ENCODE measurements around the gene NOTCH1. TPM values are rescaled to one million over a fixed set of nuclear protein-coding genes. Genes with fewer than 3 reads are reported as not detected.

The NOTCH1 gene
- total and polyA plus RNA-seq, 2 of the 4 experiments (the other 2 are of a cell fraction), result 1.8 to 6.0 TPM

DNA sequence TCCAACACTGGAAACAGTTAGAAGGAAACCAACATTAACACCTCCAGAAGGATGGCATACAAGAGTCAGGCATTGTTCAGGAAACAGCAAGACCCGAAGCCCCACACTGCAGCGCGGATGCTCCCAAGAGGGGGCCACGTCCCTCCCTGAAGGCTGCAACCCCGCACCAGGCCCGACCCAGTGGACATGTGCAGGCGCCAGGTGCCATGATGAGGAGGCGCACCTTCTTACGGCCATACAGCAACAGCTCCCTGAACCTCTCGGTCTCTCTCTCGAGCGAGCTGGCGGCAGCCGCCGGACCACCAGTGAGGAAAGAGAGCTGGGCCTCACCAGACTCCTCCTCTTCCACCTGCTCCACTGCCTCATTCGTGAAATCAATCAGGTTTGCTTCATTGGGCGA, 83.2 kb downstream of the NOTCH1 start:
- no peak overlapping the region for H3K23ac ChIP-seq (ENCODE audit: low read depth, low read length)
- ATAC-seq (ENCODE audit: low read depth), result no peak
- no peak overlapping the region for H2BK5ac ChIP-seq (ENCODE audit: low read depth, low read length, poor library complexity, severe bottlenecking)
- no peak for DNase-seq
- H3K4me3 ChIP-seq (ENCODE audit: insufficient read depth, low read depth, low read length), result no peak overlapping the region
- H2AK9ac ChIP-seq (replicated peaks; ENCODE audit: low read depth, low read length, poor library complexity), result peak overlapping the region; percentile 72
- peaks cover 43% of the 10 kb centered on the region for H4K20me1 ChIP-seq (ENCODE audit: insufficient read depth, low read length)
- H4K5ac ChIP-seq (ENCODE audit: low read depth, low read length), result no peak overlapping the region
- H3K4ac ChIP-seq (ENCODE audit: low read depth, low read length), result no peak overlapping the region
- dilution Hi-C loops (cut with HindIII; ENCODE audit: low sequenced_read_pairs, unreplicated experiment) (no loop called here), intact Hi-C loops (cut with micrococcal nuclease) (no loop called here), in situ Hi-C loops (cut with MboI; ENCODE audit: low sequenced_read_pairs) (no loop called here)
- H3K18ac ChIP-seq (ENCODE audit: low read depth, low read length), result no peak overlapping the region
- no peak overlapping the region for H2BK120ac ChIP-seq (ENCODE audit: low read depth, low read length)
- H3K79me1 ChIP-seq (ENCODE audit: low read depth in 1 of 2, low read length in 2 of 2), result peaks cover 22 to 37% of the 10 kb centered on the region in 2 experiments
- WGBS, 2 experiments (ENCODE audit: extremely low coverage in 2 of 2, insufficient read length in 1 of 2), result 97% methylated on average over 11 of the region's 17 CpGs; no CpG with 5 or more reads in 1 of the 2 experiments
- TF ChIP-seq BHLHE40 (IDR thresholded peaks at IDR 0.05; ENCODE audit: low read depth, low read length) (no peak), RAD21 (IDR thresholded peaks at IDR 0.05; ENCODE audit: low read length) (no peak), MAZ (IDR thresholded peaks at IDR 0.05; ENCODE audit: borderline replicate concordance, low read depth, low read length) (no peak), POLR2A (IDR thresholded peaks at IDR 0.05; ENCODE audit: low read depth, low read length) (no peak), NFE2L2 (IDR thresholded peaks at IDR 0.05; ENCODE audit: low read depth, low read length) (no peak), RFX5 (IDR thresholded peaks at IDR 0.05; ENCODE audit: low read depth, low read length) (no peak), RCOR1 (IDR thresholded peaks at IDR 0.05; ENCODE audit: insufficient replicate concordance, low read length) (no peak), CHD1 (IDR thresholded peaks at IDR 0.05; ENCODE audit: low read depth, low read length) (no peak), MXI1 (IDR thresholded peaks at IDR 0.05; ENCODE audit: borderline replicate concordance, low read depth, low read length) (no peak), CEBPB (IDR thresholded peaks at IDR 0.05; ENCODE audit: low read depth, low read length) (no peak), MAFK (IDR thresholded peaks at IDR 0.05; ENCODE audit: low read depth, low read length) (no peak), SMC3 (IDR thresholded peaks at IDR 0.05; ENCODE audit: low read depth, low read length) (no peak), FOS (IDR thresholded peaks at IDR 0.05; ENCODE audit: low read depth, low read length) (no peak)
- TF ChIP-seq, protein P1, sequence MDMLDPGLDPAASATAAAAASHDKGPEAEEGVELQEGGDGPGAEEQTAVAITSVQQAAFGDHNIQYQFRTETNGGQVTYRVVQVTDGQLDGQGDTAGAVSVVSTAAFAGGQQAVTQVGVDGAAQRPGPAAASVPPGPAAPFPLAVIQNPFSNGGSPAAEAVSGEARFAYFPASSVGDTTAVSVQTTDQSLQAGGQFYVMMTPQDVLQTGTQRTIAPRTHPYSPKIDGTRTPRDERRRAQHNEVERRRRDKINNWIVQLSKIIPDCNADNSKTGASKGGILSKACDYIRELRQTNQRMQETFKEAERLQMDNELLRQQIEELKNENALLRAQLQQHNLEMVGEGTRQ (IDR thresholded peaks at IDR 0.05; ENCODE audit: low read depth, low read length), result no peak
- TF ChIP-seq, protein P2, sequence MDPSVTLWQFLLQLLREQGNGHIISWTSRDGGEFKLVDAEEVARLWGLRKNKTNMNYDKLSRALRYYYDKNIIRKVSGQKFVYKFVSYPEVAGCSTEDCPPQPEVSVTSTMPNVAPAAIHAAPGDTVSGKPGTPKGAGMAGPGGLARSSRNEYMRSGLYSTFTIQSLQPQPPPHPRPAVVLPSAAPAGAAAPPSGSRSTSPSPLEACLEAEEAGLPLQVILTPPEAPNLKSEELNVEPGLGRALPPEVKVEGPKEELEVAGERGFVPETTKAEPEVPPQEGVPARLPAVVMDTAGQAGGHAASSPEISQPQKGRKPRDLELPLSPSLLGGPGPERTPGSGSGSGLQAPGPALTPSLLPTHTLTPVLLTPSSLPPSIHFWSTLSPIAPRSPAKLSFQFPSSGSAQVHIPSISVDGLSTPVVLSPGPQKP (IDR thresholded peaks at IDR 0.05; ENCODE audit: borderline replicate concordance, low read depth, low read length), result no peak
- TF ChIP-seq, protein P3, sequence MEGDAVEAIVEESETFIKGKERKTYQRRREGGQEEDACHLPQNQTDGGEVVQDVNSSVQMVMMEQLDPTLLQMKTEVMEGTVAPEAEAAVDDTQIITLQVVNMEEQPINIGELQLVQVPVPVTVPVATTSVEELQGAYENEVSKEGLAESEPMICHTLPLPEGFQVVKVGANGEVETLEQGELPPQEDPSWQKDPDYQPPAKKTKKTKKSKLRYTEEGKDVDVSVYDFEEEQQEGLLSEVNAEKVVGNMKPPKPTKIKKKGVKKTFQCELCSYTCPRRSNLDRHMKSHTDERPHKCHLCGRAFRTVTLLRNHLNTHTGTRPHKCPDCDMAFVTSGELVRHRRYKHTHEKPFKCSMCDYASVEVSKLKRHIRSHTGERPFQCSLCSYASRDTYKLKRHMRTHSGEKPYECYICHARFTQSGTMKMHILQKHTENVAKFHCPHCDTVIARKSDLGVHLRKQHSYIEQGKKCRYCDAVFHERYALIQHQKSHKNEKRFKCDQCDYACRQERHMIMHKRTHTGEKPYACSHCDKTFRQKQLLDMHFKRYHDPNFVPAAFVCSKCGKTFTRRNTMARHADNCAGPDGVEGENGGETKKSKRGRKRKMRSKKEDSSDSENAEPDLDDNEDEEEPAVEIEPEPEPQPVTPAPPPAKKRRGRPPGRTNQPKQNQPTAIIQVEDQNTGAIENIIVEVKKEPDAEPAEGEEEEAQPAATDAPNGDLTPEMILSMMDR (conservative IDR thresholded peaks at IDR 0.05; ENCODE audit: low read depth, low read length), result no peak
- H4K8ac ChIP-seq (ENCODE audit: low read depth in 2 of 2, low read length in 2 of 2), result no peak overlapping the region
- no peaks in the 10 kb centered on the region for H3K4me1 ChIP-seq (ENCODE audit: control insufficient read depth, insufficient read depth, low read length)
- H2AK5ac ChIP-seq (ENCODE audit: low read depth, low read length), result no peak overlapping the region
- POLR2A ChIA-PET (ENCODE audit: unreplicated experiment), result no interaction called here
- CTCF ChIA-PET, result no interaction called here
- no peaks in the 10 kb centered on the region for H3K27me3 ChIP-seq (ENCODE audit: control insufficient read depth, insufficient read depth, low read length)
- H3K9me3 ChIP-seq (ENCODE audit: control insufficient read depth, insufficient read depth, low read length), result no peaks in the 10 kb centered on the region
- no peak overlapping the region for H2AFZ ChIP-seq (replicated peaks; ENCODE audit: low read length, poor library complexity)
- no peak overlapping the region for H3K4me2 ChIP-seq (ENCODE audit: low read depth, low read length)
- peaks cover 79% of the 10 kb centered on the region for H3K36me3 ChIP-seq (ENCODE audit: control insufficient read depth, insufficient read depth, low read length)
- H3K27ac ChIP-seq (ENCODE audit: insufficient read depth, low read length), result no peak overlapping the region
- H2BK20ac ChIP-seq (ENCODE audit: low read depth, low read length), result no peak overlapping the region
- no peak overlapping the region for H4K91ac ChIP-seq (ENCODE audit: insufficient read depth, low read depth, low read length)
- no peak overlapping the region for H3K56ac ChIP-seq (ENCODE audit: extremely low read depth, insufficient read depth, low read length)
- H2BK15ac ChIP-seq (ENCODE audit: low read depth, low read length), result no peak overlapping the region
- H3K9me1 ChIP-seq (ENCODE audit: insufficient read depth, low read length), result no peaks in the 10 kb centered on the region
- H3K14ac ChIP-seq (replicated peaks; ENCODE audit: low read depth, low read length), result no peak overlapping the region
- no TSS peak for BruUV-seq (replicated peaks)
- H3K9ac ChIP-seq (ENCODE audit: low read depth, low read length), result no peak overlapping the region

Data from IMR-90 (cell line).